Gastrocnemius medialis (tissue), 4 donors: Measurements from ENCODE around the gene MCM5. TPM values are rescaled to one million over a fixed set of nuclear protein-coding genes. Genes with fewer than 3 reads are reported as not detected.

ENCODE experiments used
- ATAC-seq, 2 donors: fragments of 150-250 bp; one replicate each; pipeline ENCODE4 v1.9.1; 2016
- DNase-seq, 2 donors: peaks; one replicate each; pipeline ENCODE4 v3.0.0-alpha.2; 2019
- H3K27ac ChIP-seq, 4 donors: fragments of 200-600 bp; sonication (generic); 1 replicate in 1 of 4; 2 replicates in 3 of 4; pipeline ENCODE4 v1.5.1; 2016 to 2018; ENCODE audit warnings: mild to moderate bottlenecking in 2 of 4, moderate library complexity in 1 of 4
- H3K27me3 ChIP-seq, 3 donors: fragments of 200-600 bp; sonication (generic) in 2 of 3; 1 replicate in 1 of 3; 2 replicates in 2 of 3; pipeline versions ENCODE4 v1.5.1 to v1.6.0; 2016 to 2019; ENCODE audit warnings: mild to moderate bottlenecking in 1 of 3, moderate library complexity in 1 of 3
- H3K36me3 ChIP-seq, 2 donors: fragments of 200-600 bp; sonication (generic) in 1 of 2; one replicate each; pipeline ENCODE4 v1.5.1; 2017 to 2018
- H3K4me1 ChIP-seq, 2 donors: fragments of 200-600 bp; sonication (generic) in 1 of 2; one replicate each; pipeline ENCODE4 v1.5.1; 2016 to 2017; ENCODE audit warnings: mild to moderate bottlenecking in 2 of 2
- H3K4me3 ChIP-seq, 4 donors: fragments of 200-600 bp; sonication (generic) in 3 of 4; 1 replicate in 1 of 4; 2 replicates in 3 of 4; pipeline ENCODE4 v1.5.1; 2016 to 2019; ENCODE audit warnings: mild to moderate bottlenecking in 2 of 4
- H3K9me3 ChIP-seq, 3 donors: fragments of 200-600 bp; sonication (generic) in 2 of 3; 1 replicate in 1 of 3; 2 replicates in 2 of 3; pipeline ENCODE4 v1.5.1; 2016 to 2019
- CTCF ChIP-seq, 5 experiments: fragments of 450-650 bp in 3 of 5; fragments of 200-600 bp in 2 of 5; sonication (generic) in 2 of 5; IDR thresholded peaks in 4 of 5; conservative IDR thresholded peaks in 1 of 5; 1 replicate in 4 of 5; 2 replicates in 1 of 5; pipeline ENCODE4 v1.5.1; 2016 to 2019; ENCODE audit warnings: antibody characterized with exemption in 5 of 5, mild to moderate bottlenecking in 3 of 5, moderate library complexity in 3 of 5
- POLR2A ChIP-seq, 2 donors: fragments of 450-650 bp; IDR thresholded peaks; one replicate each; pipeline ENCODE4 v1.6.1; 2017; ENCODE audit warnings: antibody characterized with exemption in 2 of 2, mild to moderate bottlenecking in 2 of 2, moderate library complexity in 2 of 2
- in situ Hi-C, 4 donors: fragments of 200-750 bp; cut with MboI; loops; one replicate each; pipeline versions ENCODE4 v1.15.0 to v1.8.0; 2017; ENCODE audit warnings: low sequenced_read_pairs in 4 of 4
- intact Hi-C: fragments of 100-400 bp; cut with DNase I; formaldehyde crosslinking; loops from one replicate; pipeline ENCODE4 v1.15.1; 2023; ENCODE audit warnings: low total_unique reads
- total RNA-seq, 4 donors: library from RNA; depleted of rRNA; stranded (reverse); fragments of >200 nt; gene quantifications; one replicate each; pipeline versions ENCODE4 v1.1.0 to v1.2.3, GENCODE V29; 2016

Gene MCM5
- total RNA-seq, 4 donors from 2014 or later = 7.1 to 19.3 (median 14.9) TPM

GRCh38 chr22:35473971-35474370 lies 74.0 kb downstream of the MCM5 start:
- no peak for TF ChIP-seq CTCF (IDR thresholded peaks at IDR 0.05 in 4 of 5, conservative IDR thresholded peaks at IDR 0.05 in 1 of 5)
- TF ChIP-seq POLR2A (IDR thresholded peaks at IDR 0.05) = no peak
- Histone ChIP-seq H3K36me3 (no peaks in the 10 kb centered on the region), H3K4me1 (peaks cover 0 to 6% of the 10 kb centered on the region in 2 donors), H3K27me3 (no peaks in the 10 kb centered on the region), H3K9me3 (no peaks in the 10 kb centered on the region), H3K27ac (peak overlapping the region in 2 of 4 donors; percentile 59 to 60), H3K4me3 (no peak overlapping the region)
- DNase-seq = no peak
- in situ Hi-C loops = loop anchor here in 1 of 4 donors (25.0 kb wide), 1 partner anchor 638 kb away; no protein-coding TSS in a partner anchor
- intact Hi-C loops = no loop called here
- ATAC-seq = no peak

Other genes with a start within 250 kb of the MCM5 start
- gene HMGXB4, start 142.6 kb upstream of the MCM5 start, total RNA-seq = 10 to 100 TPM in 3 of 4 donors, 1 to 10 TPM in 1; 8.3 to 19.2 (median 12.4) TPM
- 100 to 1,000 TPM; 363 to 609 (median 425) TPM for gene TOM1, start 100.2 kb upstream of the MCM5 start, total RNA-seq
- gene HMOX1, start 19.0 kb upstream of the MCM5 start, total RNA-seq = 100 to 1,000 TPM in 1 of 4 donors, 10 to 100 TPM in 3; 11.4 to 131 (median 22.2) TPM
- 1 to 10 TPM; 1.8 to 5.4 (median 1.9) TPM for gene RASD2, start 140.7 kb downstream of the MCM5 start, total RNA-seq
- over 10,000 TPM in 2 of 4 donors, 1,000 to 10,000 TPM in 2; 7,153 to 19,373 (median 11,028) TPM for gene MB, start 217.2 kb downstream of the MCM5 start, total RNA-seq
- gene APOL6, start 248.3 kb downstream of the MCM5 start, total RNA-seq = 1 to 10 TPM; 1.5 to 4.5 (median 2.9) TPM